ENCODE data around the gene PCYT1B.

PCYT1B gene

DNA sequence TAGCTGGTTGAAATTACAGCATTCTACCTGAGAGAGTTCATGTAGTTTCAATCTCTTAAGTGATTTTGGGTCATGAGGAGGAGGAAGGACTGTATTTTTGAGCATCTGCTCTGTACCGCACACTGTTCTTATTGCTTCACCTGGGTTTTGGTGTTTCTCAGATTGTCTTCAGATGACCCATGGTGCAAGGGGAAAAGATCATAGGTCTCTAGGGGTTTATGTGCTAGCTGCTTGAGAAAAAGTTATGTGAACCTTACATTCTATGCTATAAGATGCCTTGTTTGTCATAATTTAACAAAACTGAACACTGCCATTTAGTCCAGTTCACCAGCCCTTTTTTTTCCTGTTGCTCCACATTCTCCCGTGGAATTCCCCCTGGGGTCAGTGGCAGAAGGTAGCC lies 121.7 kb downstream of the PCYT1B start:
- no peak for DNase-seq (ENCODE audit: low read depth)

DNA sequence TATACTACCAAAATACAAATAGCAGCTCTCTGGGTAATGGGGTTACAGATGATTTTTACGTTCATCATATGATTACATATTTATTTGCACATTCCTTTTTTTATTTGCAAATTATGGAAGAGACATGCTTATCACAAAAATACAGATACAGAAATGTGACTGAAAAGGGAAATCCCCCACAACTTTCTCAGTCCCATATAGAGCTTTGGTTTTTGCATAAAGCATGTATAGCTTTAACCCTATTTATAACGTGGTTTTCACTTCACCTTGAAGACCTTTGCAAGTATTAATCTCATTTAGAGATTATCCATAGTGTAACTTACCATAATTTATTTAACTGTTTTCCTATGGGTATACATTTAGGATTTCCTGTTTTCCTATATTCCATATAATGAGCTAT lies 126.7 kb downstream of the PCYT1B start:
- no peak for DNase-seq (ENCODE audit: low read depth)

DNA sequence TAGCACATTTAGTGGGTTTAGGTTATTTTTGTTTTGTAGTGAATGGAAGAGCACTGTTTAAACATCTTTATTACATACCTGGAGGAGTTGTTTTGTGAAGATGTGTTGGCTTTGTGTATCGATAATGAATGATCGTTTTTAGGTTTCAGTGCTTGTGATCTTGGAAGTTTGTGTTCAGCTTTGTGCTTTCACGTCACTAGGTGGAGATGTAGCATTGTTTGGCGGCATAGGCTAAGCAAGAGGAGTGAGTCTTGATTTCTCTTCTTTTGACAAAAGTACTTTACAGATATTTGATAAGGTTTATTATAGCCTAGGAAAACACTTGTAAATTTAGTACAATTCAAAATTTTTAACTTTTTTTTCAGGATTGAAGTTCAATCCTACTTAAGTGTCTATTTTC lies 131.7 kb downstream of the PCYT1B start:
- DNase-seq (ENCODE audit: low read depth), result no peak

DNA sequence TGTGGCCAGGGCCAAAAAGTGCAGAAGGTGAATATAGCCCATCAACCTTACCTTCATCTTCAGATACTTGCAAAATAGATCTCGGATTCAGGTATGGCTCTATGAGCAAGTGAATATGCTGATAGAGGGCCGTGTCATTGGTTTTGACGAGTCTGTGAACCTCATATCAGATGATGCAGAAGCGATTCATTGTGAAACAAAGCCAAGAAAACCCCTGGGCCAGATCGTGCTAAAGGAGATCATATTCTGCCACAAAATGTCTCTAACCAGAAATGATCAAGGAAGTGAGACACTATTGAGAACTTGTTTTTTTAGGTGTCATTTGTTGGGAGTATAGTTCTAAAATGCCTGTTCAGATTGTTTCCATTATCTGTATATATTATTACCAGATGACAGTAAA lies 133.7 kb downstream of the PCYT1B start:
- DNase-seq (ENCODE audit: low read depth), result no peak

GRCh38 chrX:24508375-24508774 lies 138.8 kb downstream of the PCYT1B start:
- DNase-seq (ENCODE audit: low read depth), result no peak

Data from activated T-helper 9 cell treated with anti-CD3 and anti-CD28 coated beads, Interleukin-2, amount 50 U/mL, for 16 hours (primary cell).